VCaP (cell line): ENCODE measurements around the gene MRO.

Experiments used
- H3K27ac ChIP-seq: fragments of 450-650 bp; 2 replicates; pipeline ENCODE4 v1.5.1; 2017
- TF ChIP-seq, protein P1 (sequence below): fragments of 450-650 bp; conservative IDR thresholded peaks from 2 replicates; pipeline ENCODE4 v1.5.1; 2017; ENCODE audit warnings: mild to moderate bottlenecking, moderate library complexity

The MRO gene

GRCh38 chr18:50819728-50820378 is at the start of gene MRO:
TSS of gene MRO (minus strand) at chr18:50820016. CDS start at chr18:50809400, 10,616 bp downstream.
- peak within 1 kb of the TSS; percentile 13; the same call in 1 of the 2 replicates for H3K27ac ChIP-seq
- TF ChIP-seq, protein P1, sequence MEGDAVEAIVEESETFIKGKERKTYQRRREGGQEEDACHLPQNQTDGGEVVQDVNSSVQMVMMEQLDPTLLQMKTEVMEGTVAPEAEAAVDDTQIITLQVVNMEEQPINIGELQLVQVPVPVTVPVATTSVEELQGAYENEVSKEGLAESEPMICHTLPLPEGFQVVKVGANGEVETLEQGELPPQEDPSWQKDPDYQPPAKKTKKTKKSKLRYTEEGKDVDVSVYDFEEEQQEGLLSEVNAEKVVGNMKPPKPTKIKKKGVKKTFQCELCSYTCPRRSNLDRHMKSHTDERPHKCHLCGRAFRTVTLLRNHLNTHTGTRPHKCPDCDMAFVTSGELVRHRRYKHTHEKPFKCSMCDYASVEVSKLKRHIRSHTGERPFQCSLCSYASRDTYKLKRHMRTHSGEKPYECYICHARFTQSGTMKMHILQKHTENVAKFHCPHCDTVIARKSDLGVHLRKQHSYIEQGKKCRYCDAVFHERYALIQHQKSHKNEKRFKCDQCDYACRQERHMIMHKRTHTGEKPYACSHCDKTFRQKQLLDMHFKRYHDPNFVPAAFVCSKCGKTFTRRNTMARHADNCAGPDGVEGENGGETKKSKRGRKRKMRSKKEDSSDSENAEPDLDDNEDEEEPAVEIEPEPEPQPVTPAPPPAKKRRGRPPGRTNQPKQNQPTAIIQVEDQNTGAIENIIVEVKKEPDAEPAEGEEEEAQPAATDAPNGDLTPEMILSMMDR, result peak; percentile 94

GRCh38 chr18:50869150-50869549 is 49.3 kb upstream of the MRO start:
- TF ChIP-seq, protein P1, result no peak
- H3K27ac ChIP-seq, result no peak overlapping the region

DNA sequence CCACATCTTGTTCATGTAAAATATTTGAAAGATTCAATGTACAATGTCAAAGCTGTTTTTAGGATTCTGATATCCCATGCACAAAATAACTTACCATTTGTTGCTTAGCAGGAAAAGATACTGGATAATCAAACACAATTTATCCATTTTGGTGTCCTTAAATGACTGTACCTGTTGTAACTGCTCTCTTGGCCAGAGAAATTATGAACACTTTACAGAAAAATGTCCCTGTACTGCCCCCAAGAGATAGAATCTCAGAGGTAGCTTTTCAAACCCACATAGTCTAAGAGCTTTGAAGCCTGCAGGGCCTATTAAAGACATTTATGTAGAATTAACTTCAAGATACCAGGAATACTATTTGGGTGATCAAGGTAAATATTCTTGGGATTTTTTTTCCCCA is 46.9 kb upstream of the MRO start:
- H3K27ac ChIP-seq, result 0 out of 2 replicates have a peak overlapping the region, but pooled peaks have one; percentile 5
- TF ChIP-seq, protein P1, result peak; percentile 53

DNA sequence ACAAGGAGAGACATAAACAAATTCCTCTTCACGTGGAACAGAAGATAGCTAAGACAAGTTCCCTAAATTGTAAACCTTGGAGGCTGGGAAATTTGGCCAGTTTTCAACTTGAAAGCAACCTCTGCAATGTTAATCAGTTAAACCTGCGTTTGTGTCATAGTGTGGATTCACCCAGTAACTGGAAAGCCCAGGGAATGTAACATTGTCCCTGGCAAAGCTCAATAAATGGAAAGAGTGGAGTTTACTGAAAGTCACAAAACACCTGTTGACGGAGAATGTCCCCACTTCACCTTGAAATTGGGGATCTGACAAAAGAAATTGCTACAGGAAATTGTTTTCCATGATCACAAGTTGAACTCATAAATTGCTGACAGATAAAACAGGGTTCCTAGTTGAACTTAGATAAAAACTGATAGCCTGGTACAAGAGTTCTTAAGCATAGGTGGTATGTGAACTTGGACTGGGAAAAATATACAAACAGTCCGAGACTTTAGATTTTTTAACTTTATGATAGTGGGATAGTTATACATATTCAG is 44.1 kb upstream of the MRO start:
- TF ChIP-seq, protein P1, result no peak
- peak overlapping the region; percentile 36 for H3K27ac ChIP-seq

- H3K27ac ChIP-seq, result peak overlapping the region; percentile 19; the same call in 1 of the 2 replicates
- TF ChIP-seq, protein P1, result no peak
Observed at GRCh38 chr18:50862401-50862800, 42.6 kb upstream of the MRO start.

DNA sequence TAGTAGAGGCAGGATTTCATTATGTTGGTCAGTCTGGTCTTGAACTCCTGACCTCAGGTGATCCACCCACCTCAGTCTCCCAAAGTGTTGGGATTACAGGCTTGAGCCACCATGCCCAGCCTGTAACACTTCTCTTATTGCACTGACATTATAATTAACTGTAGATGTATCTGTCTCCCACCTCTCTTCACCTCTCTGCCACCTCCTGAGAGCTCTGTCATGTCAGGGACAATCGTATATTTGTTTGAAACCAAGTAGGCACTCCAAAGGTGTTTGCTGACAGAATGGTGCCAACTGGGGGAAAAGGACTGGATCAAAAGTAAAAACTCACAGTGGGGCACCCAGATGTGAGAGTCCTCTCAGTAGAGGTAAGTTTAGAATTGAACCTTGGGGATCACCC is 41.8 kb upstream of the MRO start:
- H3K27ac ChIP-seq, result no peak overlapping the region
- TF ChIP-seq, protein P1, result no peak

- TF ChIP-seq, protein P1, result no peak
- H3K27ac ChIP-seq, result no peak overlapping the region
Observed at GRCh38 chr18:50859793-50860555, 40.2 kb upstream of the MRO start.
